Duodenal mucosa (tissue), 2 donors: ENCODE data around the gene CZIB.

Experiments used
- H3K27ac ChIP-seq: one replicate; pipeline ENCODE4 v1.7.0; 2013; ENCODE audit warnings: low read depth, low read length
- H3K27me3 ChIP-seq, 2 donors: one replicate each; pipeline ENCODE4 v1.7.0; 2013; ENCODE audit warnings: low read length in 2 of 2, control low read depth in 1 of 2; ENCODE audit not compliant: insufficient read depth in 2 of 2, control insufficient read depth in 1 of 2
- H3K36me3 ChIP-seq, 2 donors: one replicate each; pipeline ENCODE4 v1.7.0; 2013; ENCODE audit warnings: low read length in 2 of 2, control low read depth in 1 of 2; ENCODE audit not compliant: insufficient read depth in 2 of 2, control insufficient read depth in 1 of 2
- H3K4me1 ChIP-seq, 2 donors: one replicate each; pipeline ENCODE4 v1.7.0; 2013; ENCODE audit warnings: low read length in 2 of 2, control low read depth in 1 of 2; ENCODE audit not compliant: insufficient read depth in 2 of 2, control insufficient read depth in 1 of 2
- H3K4me3 ChIP-seq, 2 donors: one replicate each; pipeline ENCODE4 v1.7.0; 2013; ENCODE audit warnings: low read length in 2 of 2, low read depth in 1 of 2
- H3K9ac ChIP-seq, 2 donors: one replicate each; pipeline ENCODE4 v1.7.0; 2013; ENCODE audit warnings: low read length in 2 of 2, low read depth in 1 of 2
- H3K9me3 ChIP-seq, 2 donors: one replicate each; pipeline ENCODE4 v1.7.0; 2013; ENCODE audit warnings: low read length in 2 of 2, control low read depth in 1 of 2; ENCODE audit not compliant: control insufficient read depth in 1 of 2

The CZIB gene

DNA sequence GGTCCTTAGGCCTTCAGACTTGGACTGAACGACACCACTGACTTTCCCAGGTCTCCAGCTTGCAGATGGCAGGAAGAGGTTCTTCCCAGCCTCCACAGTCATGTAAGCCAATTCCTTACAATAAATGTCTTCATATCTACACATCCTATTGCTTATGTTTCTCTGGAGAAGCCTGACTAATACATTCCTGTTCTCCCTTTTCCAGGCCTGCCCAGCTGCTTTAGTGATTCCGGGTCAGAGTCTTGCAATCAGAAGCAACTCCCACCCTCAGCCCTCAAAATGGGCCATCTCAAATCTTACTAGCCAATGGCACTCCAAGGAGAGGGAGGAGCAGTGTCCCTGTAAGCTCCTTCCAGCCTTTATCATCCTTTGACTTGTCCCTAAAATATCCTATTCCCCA is 40.2 kb downstream of the CZIB start:
- Histone ChIP-seq H3K27me3 (no peaks in the 10 kb centered on the region), H3K4me3 (no peak overlapping the region), H3K9me3 (no peaks in the 10 kb centered on the region), H3K36me3 (no peaks in the 10 kb centered on the region), H3K9ac (no peak overlapping the region), H3K27ac (no peak overlapping the region), H3K4me1 (peaks cover 47 to 52% of the 10 kb centered on the region in 2 donors)

DNA sequence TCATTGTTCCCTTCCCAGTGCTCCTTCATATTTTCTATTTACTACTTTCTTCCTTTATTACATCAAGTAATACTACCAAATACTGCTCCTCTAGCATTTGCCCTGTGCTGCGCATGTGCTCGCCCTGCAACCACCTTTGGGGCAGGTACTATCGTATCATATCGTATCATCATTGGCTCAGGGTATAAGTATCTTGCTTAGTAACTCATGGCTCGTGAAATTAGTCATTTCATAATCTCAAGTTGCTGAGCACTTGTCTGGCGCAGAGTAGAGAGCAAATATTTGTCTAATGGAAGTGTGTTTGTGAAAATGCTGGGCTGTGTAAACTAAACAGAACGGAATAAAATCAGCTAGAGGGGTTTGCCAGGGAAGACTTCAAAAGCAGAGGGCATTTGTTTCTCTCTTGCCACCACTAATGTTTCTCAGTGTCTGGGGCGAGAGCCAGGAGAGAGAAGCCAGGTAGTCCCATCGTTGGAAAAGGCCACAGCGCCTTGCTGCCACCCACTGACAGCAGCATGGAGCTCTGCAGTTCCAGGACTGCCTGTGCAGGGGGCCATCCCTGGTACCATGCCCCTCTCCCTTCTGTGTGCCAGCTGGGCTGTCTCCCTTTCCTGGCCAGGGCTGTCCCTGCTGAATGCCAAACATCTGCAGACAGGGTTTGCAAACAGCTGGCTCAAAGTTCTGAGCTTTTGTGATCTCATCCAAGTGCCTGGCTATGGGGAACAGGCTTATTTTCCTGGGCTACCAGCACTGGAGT is 43.8 kb downstream of the CZIB start:
- H3K9ac ChIP-seq: no peak overlapping the region
- peaks cover 24 to 37% of the 10 kb centered on the region in 2 donors for H3K4me1 ChIP-seq
- no peaks in the 10 kb centered on the region for H3K27me3 ChIP-seq
- no peak overlapping the region for H3K27ac ChIP-seq
- no peaks in the 10 kb centered on the region for H3K9me3 ChIP-seq
- no peak overlapping the region for H3K4me3 ChIP-seq
- no peaks in the 10 kb centered on the region for H3K36me3 ChIP-seq

DNA sequence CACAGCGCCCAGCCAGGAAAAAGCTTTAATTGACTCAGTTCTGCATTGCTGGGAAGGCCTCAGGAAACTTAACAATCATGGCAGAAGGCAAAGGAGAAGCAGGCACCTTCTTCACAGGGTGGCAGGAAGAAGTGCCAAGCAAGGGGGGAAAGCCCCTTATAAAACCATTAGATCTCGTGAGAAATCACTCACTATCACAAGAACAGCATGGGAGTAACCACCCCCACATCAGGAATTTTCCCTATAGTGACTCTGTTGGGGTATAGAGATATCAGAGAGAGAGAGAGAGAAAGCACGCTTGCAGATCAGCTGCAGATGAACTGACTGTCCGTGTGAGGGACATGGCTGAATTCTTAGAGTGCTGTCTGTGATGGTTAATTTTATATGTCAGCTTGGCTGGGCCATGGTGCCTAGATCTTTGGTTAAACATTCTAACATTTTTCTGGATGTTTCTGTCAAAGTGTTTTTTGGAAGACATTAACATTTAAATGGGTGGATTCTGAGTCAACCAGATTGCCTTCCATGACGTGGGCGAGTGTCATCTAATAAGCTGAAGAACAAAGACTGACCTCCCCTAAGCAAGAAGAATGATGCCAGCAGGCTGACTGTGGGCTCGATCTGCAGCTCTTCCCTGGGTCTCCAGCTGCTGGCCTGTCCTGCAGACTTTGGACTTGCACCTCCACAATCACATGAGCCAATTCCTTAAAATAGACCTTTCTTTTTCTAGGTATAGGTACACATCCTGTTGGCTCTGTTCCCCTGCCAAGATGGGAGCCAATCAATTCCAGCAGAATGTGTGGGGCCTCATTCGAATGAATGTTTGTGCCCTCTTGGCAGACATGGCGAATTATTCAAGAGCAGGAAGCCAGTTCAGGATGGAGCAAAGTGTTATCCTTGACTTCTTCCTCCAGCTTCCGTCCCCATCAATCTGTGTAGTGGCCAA is 45.2 kb downstream of the CZIB start:
- H3K27me3 ChIP-seq: no peaks in the 10 kb centered on the region
- no peaks in the 10 kb centered on the region for H3K9me3 ChIP-seq
- H3K4me1 ChIP-seq: peaks cover 20 to 37% of the 10 kb centered on the region in 2 donors
- no peak overlapping the region for H3K9ac ChIP-seq
- no peaks in the 10 kb centered on the region for H3K36me3 ChIP-seq
- no peak overlapping the region for H3K27ac ChIP-seq
- H3K4me3 ChIP-seq: no peak overlapping the region

DNA sequence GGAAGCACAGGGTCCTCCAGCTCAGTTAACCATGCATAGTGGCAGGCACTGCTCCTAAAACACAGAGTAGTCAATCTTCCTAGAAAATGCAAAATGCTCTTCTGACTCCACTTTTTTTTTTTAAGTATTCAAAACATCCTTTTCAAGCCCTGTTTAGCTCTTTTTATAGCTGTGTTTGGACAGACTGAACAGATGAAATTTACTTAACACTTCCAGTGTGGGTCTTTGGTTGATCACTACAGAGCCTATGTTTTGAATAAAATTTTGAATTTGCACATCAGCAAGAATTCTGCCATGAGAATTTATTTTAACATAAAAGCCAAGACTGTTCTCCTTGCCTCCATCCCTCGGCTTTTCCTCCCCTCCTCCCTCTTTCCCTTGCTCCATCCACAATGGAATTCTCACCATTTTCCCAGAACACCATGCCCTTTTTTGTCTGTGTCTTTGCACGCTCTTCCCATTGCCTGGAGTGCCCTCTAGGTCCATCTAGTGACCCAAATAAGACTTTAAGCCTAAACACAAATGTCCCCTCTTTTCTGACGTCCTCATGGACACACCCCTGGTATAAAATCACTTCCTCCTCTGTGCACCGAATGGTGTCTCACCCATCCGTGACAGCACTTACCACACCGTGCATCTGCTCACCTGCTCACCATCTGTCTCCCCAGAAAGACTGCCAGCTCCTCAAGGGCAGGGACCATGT is 47.9 kb downstream of the CZIB start:
- Histone ChIP-seq H3K9me3 (no peaks in the 10 kb centered on the region), H3K4me3 (peak overlapping the region in 1 of 2 donors; percentile 0), H3K36me3 (no peaks in the 10 kb centered on the region), H3K4me1 (peaks cover 20 to 37% of the 10 kb centered on the region in 2 donors), H3K9ac (no peak overlapping the region), H3K27ac (no peak overlapping the region), H3K27me3 (no peaks in the 10 kb centered on the region)

DNA sequence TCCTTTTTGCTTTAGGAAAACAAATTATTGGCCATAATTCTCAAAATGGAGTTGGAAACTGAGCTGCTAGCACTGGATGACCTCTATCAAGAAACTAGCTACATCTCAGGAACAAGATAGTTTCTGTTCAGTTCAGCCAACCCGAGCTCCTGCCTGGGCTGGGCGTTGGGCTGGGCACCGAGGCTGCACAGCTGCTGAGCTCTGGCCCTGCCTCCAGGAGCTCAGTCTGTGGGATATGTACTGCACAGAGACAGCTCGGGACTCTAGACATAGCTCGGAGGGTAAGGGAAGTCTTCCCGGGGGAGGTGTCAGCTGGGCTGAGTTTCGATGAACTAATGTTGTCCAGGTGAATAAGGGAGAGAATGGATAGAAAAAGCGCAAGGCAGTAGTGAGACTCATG is 53.5 kb downstream of the CZIB start:
- Histone ChIP-seq H3K9me3 (no peaks in the 10 kb centered on the region), H3K4me1 (peaks cover 22 to 25% of the 10 kb centered on the region in 2 donors), H3K4me3 (peak overlapping the region in 1 of 2 donors; percentile 28), H3K36me3 (no peaks in the 10 kb centered on the region), H3K9ac (peak overlapping the region in 1 of 2 donors; percentile 6), H3K27me3 (no peaks in the 10 kb centered on the region), H3K27ac (no peak overlapping the region)

DNA sequence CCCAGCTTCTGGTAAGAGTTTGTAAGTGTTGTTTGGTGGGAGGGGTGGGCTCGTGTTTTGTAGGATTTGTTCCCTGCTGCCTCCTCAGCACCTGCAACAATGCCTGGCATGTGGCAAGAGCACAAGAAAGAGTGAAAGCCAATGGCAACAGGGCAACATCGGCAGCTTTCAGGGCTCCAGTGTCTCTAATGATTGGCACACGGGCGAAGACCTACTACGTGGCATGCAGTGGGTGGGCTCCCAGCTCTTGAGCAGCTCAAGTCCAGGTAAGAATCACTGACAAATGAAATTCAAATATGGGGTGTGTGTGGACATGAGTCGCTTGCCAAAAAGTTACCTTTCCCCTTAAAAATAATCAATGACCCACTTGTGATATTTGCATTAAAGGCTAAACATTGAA is 54.1 kb downstream of the CZIB start:
- H3K9ac ChIP-seq: no peak overlapping the region
- no peaks in the 10 kb centered on the region for H3K27me3 ChIP-seq
- no peak overlapping the region for H3K4me3 ChIP-seq
- H3K27ac ChIP-seq: no peak overlapping the region
- H3K36me3 ChIP-seq: no peaks in the 10 kb centered on the region
- H3K4me1 ChIP-seq: peaks cover 22 to 25% of the 10 kb centered on the region in 2 donors
- no peaks in the 10 kb centered on the region for H3K9me3 ChIP-seq

DNA sequence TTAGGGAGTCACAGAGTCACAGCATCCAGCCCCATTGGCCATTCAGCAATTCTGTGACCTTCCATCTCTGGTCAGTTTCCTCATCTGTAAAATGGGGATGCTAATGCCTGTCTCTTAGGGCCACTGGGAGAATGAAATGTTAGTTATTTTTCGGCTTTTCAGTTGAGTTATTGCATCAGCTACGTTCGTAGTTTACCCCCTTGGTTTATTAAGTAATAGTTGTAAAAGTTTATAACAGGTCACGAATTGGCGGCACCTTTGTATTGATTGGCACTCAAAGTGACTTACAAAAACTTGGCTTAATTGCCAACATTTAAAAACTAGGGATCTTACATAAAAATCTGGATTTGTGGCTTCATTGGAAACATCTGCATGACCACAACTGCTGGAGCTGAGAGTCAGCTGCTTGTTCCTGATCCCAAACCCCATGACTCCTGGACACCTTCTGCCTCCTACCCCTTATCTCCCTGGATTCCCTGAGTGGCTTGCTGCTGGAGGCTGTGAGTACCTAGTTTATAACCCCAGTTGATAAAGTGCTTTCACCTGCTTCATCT is 54.9 kb downstream of the CZIB start:
- no peaks in the 10 kb centered on the region for H3K36me3 ChIP-seq
- H3K4me3 ChIP-seq: no peak overlapping the region
- H3K4me1 ChIP-seq: peaks cover 28 to 29% of the 10 kb centered on the region in 2 donors
- no peak overlapping the region for H3K9ac ChIP-seq
- no peaks in the 10 kb centered on the region for H3K9me3 ChIP-seq
- no peak overlapping the region for H3K27ac ChIP-seq
- H3K27me3 ChIP-seq: no peaks in the 10 kb centered on the region
